Lower lobe of right lung (tissue), 2 donors: ENCODE measurements around the gene B9D1. TPM values are rescaled to one million over a fixed set of nuclear protein-coding genes. Genes with fewer than 3 reads are reported as not detected.

Source experiments
- ATAC-seq, 2 donors: fragments of 200-7000 bp; cut with Tn5 transposase; one replicate each; pipeline ENCODE4 v1.9.1; 2020 to 2022; ENCODE audit warnings: mild to moderate bottlenecking in 2 of 2, moderate library complexity in 2 of 2
- DNase-seq: peaks from one replicate; pipeline ENCODE4 v3.0.0-alpha.2; 2020
- H3K27ac ChIP-seq: fragments of 200-600 bp; one replicate; pipeline ENCODE4 v1.8.0; 2022
- H3K27me3 ChIP-seq: fragments of 200-600 bp; one replicate; pipeline ENCODE4 v1.8.0; 2022; ENCODE audit warnings: low read depth
- H3K36me3 ChIP-seq: fragments of 200-600 bp; one replicate; pipeline ENCODE4 v1.8.0; 2022; ENCODE audit warnings: mild to moderate bottlenecking
- H3K4me1 ChIP-seq: fragments of 200-600 bp; one replicate; pipeline ENCODE4 v1.8.0; 2022
- H3K4me3 ChIP-seq: fragments of 200-600 bp; one replicate; pipeline ENCODE4 v1.8.0; 2022; ENCODE audit warnings: mild to moderate bottlenecking
- H3K9me3 ChIP-seq: fragments of 200-600 bp; one replicate; pipeline ENCODE4 v1.8.0; 2022
- CTCF ChIP-seq: fragments of 200-600 bp; IDR thresholded peaks from one replicate; pipeline ENCODE4 v1.8.0; 2022; ENCODE audit warnings: antibody characterized with exemption, mild to moderate bottlenecking
- intact Hi-C: fragments of 100-400 bp; cut with DNase I; formaldehyde crosslinking; loops from one replicate; pipeline ENCODE4 v1.11.0; 2022
- total RNA-seq: library from RNA; stranded (reverse); fragmentation: NEBNext Ultra II Directional; extraction: Animal tissue kit (Norgen Biotek cat#: 25700); gene quantifications from one replicate; pipeline ENCODE4 v1.2.1, GENCODE V29; 2021
- donor health status: DM: no; HTN: yes; CAD: no; lungs with severe emphysema.

B9D1 gene
- total RNA-seq, 1 donor from 2014 or later: 11.3 TPM

GRCh38 chr17:19364699-19365498, 2.4 kb upstream of the B9D1 start:
- Histone ChIP-seq H3K4me3 (no peak overlapping the region), H3K9me3 (no peaks in the 10 kb centered on the region), H3K36me3 (no peaks in the 10 kb centered on the region), H3K27me3 (no peaks in the 10 kb centered on the region), H3K4me1 (peaks cover 20% of the 10 kb centered on the region), H3K27ac (no peak overlapping the region)
- no peak for ATAC-seq
- DNase-seq: no peak
- intact Hi-C loops: loop anchor here (5.0 kb wide), 1 partner anchor 77 kb away; no protein-coding TSS in a partner anchor
- TF ChIP-seq CTCF: no peak

- TF ChIP-seq CTCF: no peak
- no peak overlapping the region for H3K4me3 ChIP-seq
- H3K36me3 ChIP-seq: no peaks in the 10 kb centered on the region
- DNase-seq (no peak), ATAC-seq (no peak)
- H3K27ac ChIP-seq: no peak overlapping the region
- no peaks in the 10 kb centered on the region for H3K9me3 ChIP-seq
- intact Hi-C loops: no loop called here
- no peaks in the 10 kb centered on the region for H3K27me3 ChIP-seq
- H3K4me1 ChIP-seq: peaks cover 13% of the 10 kb centered on the region
These were observed 1.0 kb upstream of the B9D1 start for GRCh38 chr17:19363460-19364035.

- no peaks in the 10 kb centered on the region for H3K36me3 ChIP-seq
- peak overlapping the region; percentile 82 for H3K4me3 ChIP-seq
- H3K9me3 ChIP-seq: no peaks in the 10 kb centered on the region
- TF ChIP-seq CTCF: no peak
- peaks cover 13% of the 10 kb centered on the region for H3K4me1 ChIP-seq
- intact Hi-C loops: no loop called here
- DNase-seq (no peak), ATAC-seq (no peak)
- H3K27ac ChIP-seq: peak overlapping the region; percentile 83
- no peaks in the 10 kb centered on the region for H3K27me3 ChIP-seq
These were observed 553 bp upstream of the B9D1 start for GRCh38 chr17:19363114-19363438.

- intact Hi-C loops: no loop called here
- Histone ChIP-seq H3K27ac (peak overlapping the region; percentile 83), H3K9me3 (no peaks in the 10 kb centered on the region), H3K4me1 (peaks cover 13% of the 10 kb centered on the region), H3K27me3 (no peaks in the 10 kb centered on the region), H3K36me3 (no peaks in the 10 kb centered on the region), H3K4me3 (peak overlapping the region; percentile 82)
- DNase-seq (no peak), ATAC-seq (no peak)
- TF ChIP-seq CTCF: no peak
These were observed 613 bp downstream of the B9D1 start for GRCh38 chr17:19361944-19362276.

- Histone ChIP-seq H3K4me1 (peaks cover 13% of the 10 kb centered on the region), H3K4me3 (peak overlapping the region; percentile 82), H3K27ac (no peak overlapping the region), H3K27me3 (no peaks in the 10 kb centered on the region), H3K36me3 (no peaks in the 10 kb centered on the region), H3K9me3 (no peaks in the 10 kb centered on the region)
- TF ChIP-seq CTCF: no peak
- no peak for ATAC-seq
- no peak for DNase-seq
- intact Hi-C loops: no loop called here
These were observed 1.2 kb downstream of the B9D1 start for GRCh38 chr17:19361326-19361725.
